DMS114 treated with DMSO at 0.1 percent for 48 hours (cell line): ENCODE measurements around the gene CCDC59.

Experiments
- DNase-seq: peaks from one replicate; lab custom pipeline; 2025; ENCODE audit not compliant: unreplicated experiment; lab: John Stamatoyannopoulos, UW

Gene CCDC59

DNA sequence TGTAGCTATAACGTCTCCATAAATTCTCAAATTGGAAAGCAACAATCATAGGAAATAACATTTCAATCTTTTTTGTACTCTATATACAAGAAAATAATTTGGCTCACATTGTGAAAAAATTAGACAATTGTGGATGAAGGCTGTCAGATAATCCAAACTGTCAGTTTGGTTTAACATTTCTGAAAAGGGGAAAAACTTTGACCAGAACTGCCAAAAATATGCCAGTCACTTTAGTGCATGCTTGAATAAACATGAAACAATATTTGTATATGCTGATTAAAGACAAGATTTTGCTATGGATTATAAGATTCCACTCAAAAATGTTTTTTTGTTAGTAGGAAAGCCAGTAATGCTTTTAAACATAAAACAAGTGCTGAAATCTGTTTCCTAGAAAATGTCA, 38.9 kb downstream of the CCDC59 start:
- DNase-seq = no peak

DNA sequence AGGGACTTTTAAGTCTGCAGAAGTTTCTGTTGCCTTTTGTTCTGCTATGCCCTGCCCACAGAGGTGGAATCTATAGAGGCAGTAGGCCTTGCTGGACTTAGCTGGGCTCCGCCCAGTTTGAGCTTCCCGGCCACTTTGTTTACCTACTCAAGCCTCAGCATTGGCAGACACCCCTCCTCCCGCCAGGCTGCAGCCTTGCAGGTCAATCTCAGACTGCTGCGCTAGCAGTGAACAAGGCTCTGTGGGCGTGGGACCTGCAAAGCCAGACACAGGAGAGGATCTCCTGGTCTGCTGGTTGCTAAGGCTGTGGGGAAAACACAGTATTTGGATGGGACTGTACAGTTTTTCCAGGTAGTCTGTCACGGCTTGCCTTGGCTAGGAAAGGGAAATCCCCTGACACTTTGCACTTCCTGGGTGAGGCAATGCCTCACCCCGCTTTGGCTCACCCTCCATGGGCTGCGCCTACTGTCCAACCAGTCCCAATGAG, 43.7 kb downstream of the CCDC59 start:
- no peak for DNase-seq
